Right cardiac atrium (tissue), 5 donors: ENCODE data around the gene FOXI1. TPM values are rescaled to one million over a fixed set of nuclear protein-coding genes. Genes with fewer than 3 reads are reported as not detected.

Experiments used
- ATAC-seq, 2 donors: fragments of 200-7000 bp; cut with Tn5 transposase; one replicate each; pipeline versions ENCODE4 v1.8.0 to v1.9.1; 2020; ENCODE audit warnings: moderate library complexity in 2 of 2, mild to moderate bottlenecking in 1 of 2
- DNase-seq, 3 donors: peaks; one replicate each; pipeline ENCODE4 v3.0.0-alpha.2; 2020
- H3K27ac ChIP-seq: one replicate; pipeline ENCODE4 v1.5.1; 2013; ENCODE audit warnings: mild to moderate bottlenecking, low read length, control low read depth, moderate library complexity
- H3K27me3 ChIP-seq: one replicate; pipeline ENCODE4 v1.6.1; 2013; ENCODE audit not compliant: control insufficient read depth, insufficient read depth
- H3K4me1 ChIP-seq: one replicate; pipeline ENCODE4 v1.6.1; 2013; ENCODE audit warnings: low read length; ENCODE audit not compliant: control insufficient read depth, insufficient read depth
- H3K4me3 ChIP-seq: one replicate; pipeline ENCODE4 v1.5.1; 2013; ENCODE audit warnings: low read length, control low read depth
- H3K9me3 ChIP-seq: one replicate; pipeline ENCODE4 v1.6.1; 2013; ENCODE audit warnings: low read length; ENCODE audit not compliant: control insufficient read depth
- WGBS: extraction: QIAGEN DNeasy Blood & Tissue Kit; methylation state at CpG from one replicate; pipeline ENCODE4 v1.1.7; 2013; 5-methylcytosine and 5-hydroxymethylcytosine counted together
- intact Hi-C, 4 donors: fragments of 100-400 bp; cut with DNase I; formaldehyde crosslinking; loops; one replicate each; pipeline versions ENCODE4 v1.11.0 to v1.14.0; 2022 to 2023
- polyA plus RNA-seq: library from polyadenylated mRNA; stranded (reverse); fragments of 200-250 nt; gene quantifications from one replicate; pipeline ENCODE4 v1.2.3, GENCODE V29; 2013
- total RNA-seq, 4 donors: library from RNA; stranded (reverse); fragmentation: NEBNext Ultra II Directional; extraction: Animal tissue kit (Norgen Biotek cat#: 25700); gene quantifications; one replicate each; pipeline ENCODE4 v1.2.1, GENCODE V29; 2021
- donor health status: healthy with polysubstance abuse.
- donor health status: DM: no; HTN: yes; CAD: no.
- donor health status: DM: no; HTN: no; CAD: no.
- donor health status: DM: no; HTN: yes; CAD: no; lungs with severe emphysema.
- donor health status: DM: yes; HTN: yes; CAD: no.

FOXI1 gene
- total and polyA plus RNA-seq, 5 donors = not detected

- 31% methylated on average over 7 of the region's 7 CpGs for WGBS
- no peak overlapping the region for H3K27ac ChIP-seq
Measured at GRCh38 chr5:170151097-170151831, 45.6 kb downstream of the FOXI1 start.

GRCh38 chr5:170152767-170153166, 47.1 kb downstream of the FOXI1 start:
- 82% methylated on average over 3 of the region's 3 CpGs for WGBS
- intact Hi-C loops = no loop called here
- no peak for ATAC-seq
- H3K4me3 ChIP-seq = no peak overlapping the region
- H3K4me1 ChIP-seq = peaks cover 7% of the 10 kb centered on the region
- no peak overlapping the region for H3K27ac ChIP-seq
- no peak for DNase-seq
- no peaks in the 10 kb centered on the region for H3K9me3 ChIP-seq
- no peaks in the 10 kb centered on the region for H3K27me3 ChIP-seq

More at GRCh38 chr5:170151097-170151831, 45.6 kb downstream of the FOXI1 start:
- H3K4me3 ChIP-seq = no peak overlapping the region
- no peaks in the 10 kb centered on the region for H3K9me3 ChIP-seq
- DNase-seq = peak; percentile 64 to 89 (median 86)
- intact Hi-C loops = no loop called here
- no peaks in the 10 kb centered on the region for H3K27me3 ChIP-seq
- ATAC-seq = peak; percentile 69 to 84
- H3K4me1 ChIP-seq = peaks cover 7% of the 10 kb centered on the region

GRCh38 chr5:170154297-170154696, 48.6 kb downstream of the FOXI1 start:
- ATAC-seq = no peak
- intact Hi-C loops = no loop called here
- no peaks in the 10 kb centered on the region for H3K9me3 ChIP-seq
- H3K27me3 ChIP-seq = no peaks in the 10 kb centered on the region
- no peak overlapping the region for H3K4me3 ChIP-seq
- H3K27ac ChIP-seq = no peak overlapping the region
- no peak for DNase-seq
- WGBS = 75% methylated on average over 4 of the region's 4 CpGs
- peaks cover 7% of the 10 kb centered on the region for H3K4me1 ChIP-seq

GRCh38 chr5:170154744-170155143, 49.0 kb downstream of the FOXI1 start:
- Histone ChIP-seq H3K4me3 (no peak overlapping the region), H3K27me3 (no peaks in the 10 kb centered on the region), H3K4me1 (peaks cover 7% of the 10 kb centered on the region), H3K9me3 (no peaks in the 10 kb centered on the region), H3K27ac (no peak overlapping the region)
- intact Hi-C loops = no loop called here
- ATAC-seq = no peak
- no peak for DNase-seq
- 77% methylated on average over 2 of the region's 2 CpGs for WGBS

GRCh38 chr5:170155771-170156170, 50.1 kb downstream of the FOXI1 start:
- H3K27ac ChIP-seq = no peak overlapping the region
- H3K4me1 ChIP-seq = peaks cover 7% of the 10 kb centered on the region
- H3K9me3 ChIP-seq = no peaks in the 10 kb centered on the region
- intact Hi-C loops = no loop called here
- H3K27me3 ChIP-seq = no peaks in the 10 kb centered on the region
- ATAC-seq = no peak
- DNase-seq = no peak
- WGBS = 87% methylated on average over 3 of the region's 3 CpGs
- H3K4me3 ChIP-seq = no peak overlapping the region

GRCh38 chr5:170159101-170159698, 53.5 kb downstream of the FOXI1 start:
- intact Hi-C loops = no loop called here
- H3K27me3 ChIP-seq = no peaks in the 10 kb centered on the region
- H3K4me3 ChIP-seq = no peak overlapping the region
- 83% methylated on average over 5 of the region's 5 CpGs for WGBS
- no peaks in the 10 kb centered on the region for H3K9me3 ChIP-seq
- DNase-seq = no peak
- no peak overlapping the region for H3K27ac ChIP-seq
- no peaks in the 10 kb centered on the region for H3K4me1 ChIP-seq
- no peak for ATAC-seq

Other genes starting within 250 kb of the FOXI1 start
- gene INSYN2B, start 125.4 kb upstream of the FOXI1 start, total RNA-seq = 1 to 10 TPM in 1 of 4 donors, under 1 TPM in 3; 0.14 to 1.4 (median 0.41) TPM
- gene INSYN2B, start 125.4 kb upstream of the FOXI1 start, polyA plus RNA-seq = 0.20 TPM
- under 1 TPM in 3 of 4 donors, not detected in 1; 0.47 to 0.75 (median 0.49) TPM for gene C5orf58, start 127.1 kb downstream of the FOXI1 start, total RNA-seq
- 0.68 TPM for gene C5orf58, start 127.1 kb downstream of the FOXI1 start, polyA plus RNA-seq
- 10 to 100 TPM in 3 of 4 donors, 1 to 10 TPM in 1; 7.2 to 10.9 (median 10.4) TPM for gene LCP2, start 191.9 kb downstream of the FOXI1 start, total RNA-seq
- gene LCP2, start 191.9 kb downstream of the FOXI1 start, polyA plus RNA-seq = 3.0 TPM